ENCODE data around the gene KLHL5.

DNA sequence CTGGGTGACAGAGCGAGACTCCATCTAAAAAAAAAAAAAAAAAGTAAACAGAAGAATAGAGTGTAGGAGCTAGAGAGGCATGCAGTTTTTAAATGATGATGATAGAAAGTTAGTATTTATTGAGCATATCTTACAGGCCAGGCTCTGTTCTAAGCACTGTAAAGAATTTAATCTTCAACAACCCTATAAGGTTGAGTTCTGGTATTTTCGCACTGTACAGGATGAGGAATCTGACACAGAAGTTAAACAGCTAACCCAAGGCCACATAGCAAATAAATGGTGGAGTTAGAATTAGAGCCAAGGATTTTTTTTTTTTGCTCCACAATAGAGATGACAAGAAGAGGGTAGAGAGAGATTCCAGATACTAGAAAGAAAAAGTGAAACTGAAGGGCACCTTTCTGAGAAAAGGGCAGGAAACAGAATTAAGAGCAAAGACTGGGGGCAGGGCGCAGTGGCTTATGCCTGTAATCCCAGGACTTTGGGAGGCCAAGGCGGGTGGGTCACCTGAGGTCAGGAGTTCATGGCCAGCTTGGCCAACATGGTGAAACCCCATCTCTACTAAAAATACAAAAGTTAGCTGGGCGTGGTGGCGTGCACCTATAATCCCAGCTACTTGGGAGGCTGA lies 56.1 kb downstream of the KLHL5 start:
- TF ChIP-seq, protein P1, sequence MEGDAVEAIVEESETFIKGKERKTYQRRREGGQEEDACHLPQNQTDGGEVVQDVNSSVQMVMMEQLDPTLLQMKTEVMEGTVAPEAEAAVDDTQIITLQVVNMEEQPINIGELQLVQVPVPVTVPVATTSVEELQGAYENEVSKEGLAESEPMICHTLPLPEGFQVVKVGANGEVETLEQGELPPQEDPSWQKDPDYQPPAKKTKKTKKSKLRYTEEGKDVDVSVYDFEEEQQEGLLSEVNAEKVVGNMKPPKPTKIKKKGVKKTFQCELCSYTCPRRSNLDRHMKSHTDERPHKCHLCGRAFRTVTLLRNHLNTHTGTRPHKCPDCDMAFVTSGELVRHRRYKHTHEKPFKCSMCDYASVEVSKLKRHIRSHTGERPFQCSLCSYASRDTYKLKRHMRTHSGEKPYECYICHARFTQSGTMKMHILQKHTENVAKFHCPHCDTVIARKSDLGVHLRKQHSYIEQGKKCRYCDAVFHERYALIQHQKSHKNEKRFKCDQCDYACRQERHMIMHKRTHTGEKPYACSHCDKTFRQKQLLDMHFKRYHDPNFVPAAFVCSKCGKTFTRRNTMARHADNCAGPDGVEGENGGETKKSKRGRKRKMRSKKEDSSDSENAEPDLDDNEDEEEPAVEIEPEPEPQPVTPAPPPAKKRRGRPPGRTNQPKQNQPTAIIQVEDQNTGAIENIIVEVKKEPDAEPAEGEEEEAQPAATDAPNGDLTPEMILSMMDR (IDR thresholded peaks at IDR 0.05; ENCODE audit: low read depth, low read length, missing input control) = no peak
- TF ChIP-seq RAD21 (IDR thresholded peaks at IDR 0.05) (no peak), HNF4A (conservative IDR thresholded peaks at IDR 0.05) (no peak), EGR1 (IDR thresholded peaks at IDR 0.05; ENCODE audit: low read depth in 2 of 2) (no peak), TAF1 (conservative IDR thresholded peaks at IDR 0.05) (no peak), SP1 (IDR thresholded peaks at IDR 0.05) (no peak)
